Hair follicular keratinocyte (primary cell): ENCODE results near the gene CHRNA5. TPM values are rescaled to one million over a fixed set of nuclear protein-coding genes. Genes with fewer than 3 reads are reported as not detected.

ENCODE experiments used
- total RNA-seq: library from RNA; depleted of rRNA; stranded (reverse); fragments of >200 nt; gene quantifications from 2 replicates; pipeline ENCODE4 v1.2.3, GENCODE V29; 2015

The CHRNA5 gene
- 1.4 and 3.8 TPM in 2 replicates for total RNA-seq

GRCh38 chr15:78565097-78565950 lies at the start of gene CHRNA5:
Gene CHRNA5 (plus strand): TSS chr15:78565520. CDS start chr15:78565720, 200 bp downstream.

GRCh38 chr15:78540141-78540870 lies 25.0 kb upstream of the CHRNA5 start, which contains the start of gene PSMA4:
Gene PSMA4 (plus strand): TSS chr15:78540444. CDS start chr15:78541928, 1,484 bp downstream.

GRCh38 chr15:78620527-78621421 lies 55.5 kb downstream of the CHRNA5 start, which contains the start of gene CHRNA3:
Gene CHRNA3 (minus strand): TSS chr15:78620996. CDS start chr15:78620794, 202 bp downstream.

GRCh38 chr15:78641102-78641748 lies 75.9 kb downstream of the CHRNA5 start, which contains the start of gene CHRNB4:
Gene CHRNB4 (minus strand): TSS chr15:78641210. CDS start chr15:78641133, 77 bp downstream.

Other genes with a start within 250 kb of the CHRNA5 start
- gene CRABP1, start 225.2 kb upstream of the CHRNA5 start, total RNA-seq: not detected in 2 replicates
- gene IREB2, start 127.3 kb upstream of the CHRNA5 start, total RNA-seq: 7.6 and 8.2 TPM in 2 replicates
- 3.8 and 4.1 TPM in 2 replicates for gene HYKK, start 57.9 kb upstream of the CHRNA5 start, total RNA-seq
- 199 and 338 TPM in 2 replicates for gene PSMA4, start 25.1 kb upstream of the CHRNA5 start, total RNA-seq
- not detected in 2 replicates for gene CHRNA3, start 55.5 kb downstream of the CHRNA5 start, total RNA-seq
- not detected in 2 replicates for gene CHRNB4, start 75.7 kb downstream of the CHRNA5 start, total RNA-seq
- 0.76 and 1.0 TPM in 2 replicates for gene ADAMTS7, start 245.9 kb downstream of the CHRNA5 start, total RNA-seq